SK-N-SH treated with all-trans-retinoic acid at 6 μM for 48 hours (cell line): ENCODE data around the gene SH3TC1.

Experiments
- CSRNP3 ChIP-seq: fragments of 250-450 bp; sonication (Bioruptor Pico); IDR thresholded peaks from 2 replicates; pipeline ENCODE4 v1.5.1; 2021; ENCODE audit warnings: mild to moderate bottlenecking, moderate library complexity
- TCF4 ChIP-seq: fragments of 250-450 bp; sonication (Bioruptor Pico); IDR thresholded peaks from 2 replicates; pipeline ENCODE4 v1.8.0; 2021; ENCODE audit warnings: mild to moderate bottlenecking, moderate library complexity, borderline replicate concordance
- ZNF70 ChIP-seq: fragments of 450-650 bp; formaldehyde crosslinking; IDR thresholded peaks from 2 replicates; pipeline ENCODE4 v1.5.0; 2020; ENCODE audit warnings: mild to moderate bottlenecking, moderate library complexity

- no peak for TF ChIP-seq ZNF70 (CRISPR knock-in tag)
- no peak for TF ChIP-seq CSRNP3 (CRISPR knock-in tag)
- no peak for TF ChIP-seq TCF4 (CRISPR knock-in tag)
These were observed 31.8 kb downstream of the SH3TC1 start for GRCh38 chr4:8230891-8231290.
